Measurements from ENCODE around the gene CD59. TPM values are rescaled to one million over a fixed set of nuclear protein-coding genes. Genes with fewer than 3 reads are reported as not detected.

Gene CD59
- total RNA-seq, 2 donors from 2014 or later, result 414 to 561 TPM

- H3K9me3 ChIP-seq, result no peaks in the 10 kb centered on the region
- no peak overlapping the region for H3K4me3 ChIP-seq
- no peak overlapping the region for H3K27ac ChIP-seq
- no peak for TF ChIP-seq CTCF (IDR thresholded peaks at IDR 0.05)
- no peaks in the 10 kb centered on the region for H3K27me3 ChIP-seq
- DNase-seq (ENCODE audit: low spot score), result no peak
- H3K4me1 ChIP-seq, result peaks cover 0 to 33% of the 10 kb centered on the region in 2 donors
- H3K36me3 ChIP-seq, result peaks cover 4% of the 10 kb centered on the region
Measured at GRCh38 chr11:33772870-33773269, 36.6 kb upstream of the CD59 start.

- H3K4me1 ChIP-seq, result peaks cover 0 to 33% of the 10 kb centered on the region in 2 donors
- DNase-seq (ENCODE audit: low spot score), result no peak
- no peak overlapping the region for H3K4me3 ChIP-seq
- no peaks in the 10 kb centered on the region for H3K27me3 ChIP-seq
- H3K27ac ChIP-seq, result no peak overlapping the region
- H3K9me3 ChIP-seq, result no peaks in the 10 kb centered on the region
- H3K36me3 ChIP-seq, result peaks cover 9% of the 10 kb centered on the region
- no peak for TF ChIP-seq CTCF (IDR thresholded peaks at IDR 0.05)
Measured at GRCh38 chr11:33772300-33772699, 36.1 kb upstream of the CD59 start.

GRCh38 chr11:33770236-33770635 lies 34.0 kb upstream of the CD59 start:
- no peak for TF ChIP-seq CTCF (IDR thresholded peaks at IDR 0.05)
- H3K4me3 ChIP-seq, result no peak overlapping the region
- peaks cover 30% of the 10 kb centered on the region for H3K36me3 ChIP-seq

GRCh38 chr11:33769542-33769941 lies 33.3 kb upstream of the CD59 start:
- H3K27ac ChIP-seq, result no peak overlapping the region
- no peak overlapping the region for H3K4me3 ChIP-seq
- no peak for TF ChIP-seq CTCF (IDR thresholded peaks at IDR 0.05)
- peaks cover 0 to 21% of the 10 kb centered on the region in 2 donors for H3K4me1 ChIP-seq
- no peaks in the 10 kb centered on the region for H3K9me3 ChIP-seq
- H3K36me3 ChIP-seq, result peaks cover 37% of the 10 kb centered on the region
- H3K27me3 ChIP-seq, result no peaks in the 10 kb centered on the region
- no peak for DNase-seq (ENCODE audit: low spot score)

More at GRCh38 chr11:33770236-33770635, 34.0 kb upstream of the CD59 start:
- Histone ChIP-seq H3K27ac (no peak overlapping the region), H3K4me1 (peaks cover 0 to 26% of the 10 kb centered on the region in 2 donors), H3K27me3 (no peaks in the 10 kb centered on the region), H3K9me3 (no peaks in the 10 kb centered on the region)
- no peak for DNase-seq (ENCODE audit: low spot score)

GRCh38 chr11:33767624-33768023 lies 31.4 kb upstream of the CD59 start:
- TF ChIP-seq CTCF (IDR thresholded peaks at IDR 0.05), result no peak
- H3K4me3 ChIP-seq, result no peak overlapping the region
- H3K4me1 ChIP-seq, result peaks cover 0 to 11% of the 10 kb centered on the region in 2 donors
- H3K9me3 ChIP-seq, result peaks cover 0 to 6% of the 10 kb centered on the region in 2 donors
- no peaks in the 10 kb centered on the region for H3K27me3 ChIP-seq
- no peak for DNase-seq (ENCODE audit: low spot score)
- peaks cover 54% of the 10 kb centered on the region for H3K36me3 ChIP-seq
- H3K27ac ChIP-seq, result no peak overlapping the region

- TF ChIP-seq CTCF (IDR thresholded peaks at IDR 0.05), result no peak
- H3K36me3 ChIP-seq, result peaks cover 54% of the 10 kb centered on the region
- DNase-seq (ENCODE audit: low spot score), result no peak
- H3K4me3 ChIP-seq, result no peak overlapping the region
- H3K9me3 ChIP-seq, result peaks cover 0 to 6% of the 10 kb centered on the region in 2 donors
- no peaks in the 10 kb centered on the region for H3K27me3 ChIP-seq
- H3K4me1 ChIP-seq, result no peaks in the 10 kb centered on the region
- H3K27ac ChIP-seq, result no peak overlapping the region
Measured at GRCh38 chr11:33766085-33766484, 29.9 kb upstream of the CD59 start.
